HG02588 (cell line): ENCODE measurements around the gene ZNF423.

Experiments
- ATAC-seq: cut with Tn5 transposase; IDR thresholded peaks from one replicate; pipeline ENCODE4 v1.9.1; 2021; ENCODE audit warnings: mild to moderate bottlenecking, moderate library complexity; ENCODE audit not compliant: unreplicated experiment

ZNF423 gene

DNA sequence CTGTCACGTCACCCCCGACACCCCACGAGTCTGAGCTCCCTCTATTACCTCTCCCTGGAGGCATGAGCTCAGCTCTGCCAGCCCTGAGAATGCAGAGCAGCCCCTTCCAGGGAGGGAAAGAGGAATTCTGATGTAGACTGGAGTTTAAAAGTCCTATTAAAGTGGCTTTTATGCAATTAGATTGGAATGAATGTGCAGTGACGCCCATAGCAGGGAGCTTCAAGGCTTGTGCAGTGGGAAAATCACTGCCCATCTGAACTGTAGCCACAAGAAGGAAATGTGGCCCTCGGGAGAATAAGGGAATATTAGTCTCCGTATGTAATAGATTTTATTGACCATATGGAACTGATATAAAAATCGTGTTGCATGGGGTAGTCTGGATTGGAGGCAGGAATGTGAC is 66.9 kb downstream of the ZNF423 start:
- ATAC-seq, result no peak

DNA sequence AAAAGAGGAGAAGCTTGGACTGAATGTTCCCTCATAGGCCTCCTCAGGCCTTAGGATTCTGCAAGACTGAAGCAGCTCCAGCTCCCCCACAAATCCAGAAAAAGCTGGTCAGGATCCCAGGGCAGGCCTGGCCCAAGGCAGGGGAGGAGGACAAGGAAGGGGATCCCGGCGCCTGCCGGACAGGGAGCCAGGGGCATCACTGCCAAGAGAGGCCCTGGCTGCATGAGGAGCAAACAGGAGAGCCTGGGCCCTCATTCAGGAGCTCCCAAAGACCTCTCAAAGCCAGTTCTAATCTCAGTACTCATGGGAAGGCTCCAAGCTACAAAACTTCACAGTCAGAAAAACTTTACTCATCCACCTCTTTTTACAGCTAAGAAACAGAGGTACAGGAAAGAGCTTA is 67.3 kb downstream of the ZNF423 start:
- ATAC-seq, result no peak

DNA sequence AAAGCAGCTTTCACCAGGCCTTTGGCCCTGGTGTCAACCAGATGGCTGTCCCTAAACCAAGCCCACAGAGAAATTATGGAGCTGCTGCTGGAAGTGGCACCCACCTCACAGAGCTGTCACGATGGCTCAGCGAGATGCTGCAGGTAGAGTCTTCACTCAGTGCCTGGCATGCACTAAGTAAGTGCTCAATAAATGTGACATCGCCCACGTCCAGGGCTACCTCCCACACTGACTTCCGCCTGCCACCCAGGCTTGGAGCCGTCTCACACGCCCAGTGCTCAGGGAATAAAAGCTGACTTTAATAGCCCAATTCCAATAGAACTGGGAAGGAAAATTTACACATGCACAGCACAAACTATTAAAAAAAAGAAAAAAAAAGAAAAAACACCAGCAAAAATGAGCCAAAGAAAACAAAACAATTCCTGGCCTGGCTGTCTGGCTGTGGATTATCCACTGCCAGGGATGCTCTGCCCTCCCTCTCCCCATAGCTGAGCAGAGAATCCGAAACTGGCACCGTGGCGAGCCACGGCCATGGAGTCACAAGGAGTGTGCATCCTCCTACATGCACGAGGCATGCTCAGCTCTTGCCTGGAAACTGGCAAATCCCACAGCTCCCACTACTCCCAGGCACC is 68.9 kb downstream of the ZNF423 start:
- no peak for ATAC-seq

DNA sequence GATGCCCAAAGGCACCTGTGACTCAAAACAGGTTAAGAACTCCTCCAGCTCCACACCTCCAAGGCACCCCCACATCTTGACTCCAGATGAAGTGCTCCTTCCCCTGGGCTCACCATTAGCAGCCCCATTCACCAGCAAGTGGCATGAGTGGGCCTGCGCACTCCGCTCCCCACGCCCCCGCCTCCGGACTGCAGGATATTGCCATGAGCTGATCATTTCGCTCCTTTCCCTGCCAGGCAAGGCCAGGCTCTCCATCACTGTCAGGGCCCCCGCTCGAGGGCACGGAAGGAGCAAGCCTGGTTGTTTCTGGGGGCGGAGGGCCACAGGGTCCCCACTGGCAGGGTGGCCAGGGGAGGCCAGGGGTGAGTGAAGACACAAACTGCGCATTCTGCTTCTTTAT is 69.9 kb downstream of the ZNF423 start:
- no peak for ATAC-seq

DNA sequence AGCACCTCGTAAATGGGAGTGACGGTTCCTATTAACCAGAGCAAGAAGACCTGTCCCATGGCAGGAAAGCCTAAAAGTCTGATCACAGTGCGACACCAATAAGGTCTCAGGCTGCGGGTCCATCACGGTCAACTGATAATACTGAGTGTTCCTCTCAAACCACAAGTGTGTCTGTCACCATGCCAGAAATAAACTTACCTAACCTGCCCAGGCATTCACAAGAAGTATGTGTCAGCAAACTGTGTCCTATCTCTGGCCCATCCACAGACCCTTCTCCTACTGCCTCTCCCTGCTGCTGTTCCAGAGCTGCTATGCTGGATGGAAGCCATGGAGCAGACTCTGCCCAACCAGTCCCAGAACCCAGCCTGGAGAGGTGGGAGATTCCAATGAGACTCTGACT is 73.5 kb downstream of the ZNF423 start:
- ATAC-seq, result no peak

DNA sequence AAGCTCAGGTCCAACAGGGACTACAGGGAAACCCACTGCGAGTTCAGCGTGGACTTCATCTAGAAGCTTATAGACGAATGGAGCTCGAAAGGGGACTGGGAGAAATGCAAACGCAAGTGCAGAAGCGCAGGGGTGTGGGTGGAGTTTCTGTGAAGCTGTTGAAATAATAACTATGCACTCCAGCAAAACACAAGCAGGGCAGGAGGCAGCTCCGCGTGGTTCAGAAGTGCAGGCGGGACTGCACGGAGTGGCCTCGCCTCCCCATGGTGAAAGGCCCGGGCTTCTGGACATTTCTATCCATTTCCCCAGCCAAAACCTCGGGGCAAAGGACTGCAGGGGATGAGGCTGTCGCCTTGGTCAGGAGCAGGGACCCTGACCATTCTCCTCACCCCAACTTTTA is 74.5 kb downstream of the ZNF423 start:
- ATAC-seq, result no peak

DNA sequence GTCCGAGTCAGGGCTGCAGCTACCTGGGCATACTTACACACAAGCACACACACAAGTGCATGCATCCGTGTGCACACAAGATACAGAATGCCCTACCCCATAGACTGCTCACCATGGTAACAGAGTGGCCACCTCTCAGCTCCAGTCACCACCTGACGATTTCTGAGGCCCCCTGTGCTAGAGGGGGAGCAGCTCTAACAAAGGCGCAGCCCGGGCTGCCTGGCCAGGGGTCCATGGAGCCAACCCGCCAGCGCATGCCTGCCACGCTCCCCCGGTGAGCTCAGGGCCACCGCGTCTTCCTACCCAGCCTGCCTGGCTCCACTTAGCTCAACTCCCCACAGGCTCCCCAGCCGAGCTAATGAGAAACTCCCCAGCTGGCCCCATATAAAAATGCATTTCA is 75.5 kb downstream of the ZNF423 start:
- ATAC-seq, result no peak

DNA sequence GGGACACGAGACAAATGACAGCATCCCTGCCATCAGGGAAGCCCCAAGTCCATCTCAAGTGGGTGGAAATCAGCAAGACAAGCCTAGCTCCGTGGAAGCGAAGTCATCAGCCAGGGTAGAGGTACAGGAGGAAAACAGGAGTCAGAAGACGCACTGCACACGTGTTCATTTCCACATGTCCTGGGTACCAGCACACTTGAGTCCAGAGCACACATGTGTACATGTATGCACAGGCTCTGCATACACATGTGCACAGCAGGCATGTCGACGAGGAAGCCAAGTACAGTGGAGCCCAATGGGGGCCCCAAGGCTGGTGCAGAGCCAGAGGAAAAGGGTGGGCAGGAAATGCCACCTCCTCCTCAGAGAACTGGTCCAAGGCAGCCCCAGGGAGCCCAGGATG is 75.9 kb downstream of the ZNF423 start:
- no peak for ATAC-seq

DNA sequence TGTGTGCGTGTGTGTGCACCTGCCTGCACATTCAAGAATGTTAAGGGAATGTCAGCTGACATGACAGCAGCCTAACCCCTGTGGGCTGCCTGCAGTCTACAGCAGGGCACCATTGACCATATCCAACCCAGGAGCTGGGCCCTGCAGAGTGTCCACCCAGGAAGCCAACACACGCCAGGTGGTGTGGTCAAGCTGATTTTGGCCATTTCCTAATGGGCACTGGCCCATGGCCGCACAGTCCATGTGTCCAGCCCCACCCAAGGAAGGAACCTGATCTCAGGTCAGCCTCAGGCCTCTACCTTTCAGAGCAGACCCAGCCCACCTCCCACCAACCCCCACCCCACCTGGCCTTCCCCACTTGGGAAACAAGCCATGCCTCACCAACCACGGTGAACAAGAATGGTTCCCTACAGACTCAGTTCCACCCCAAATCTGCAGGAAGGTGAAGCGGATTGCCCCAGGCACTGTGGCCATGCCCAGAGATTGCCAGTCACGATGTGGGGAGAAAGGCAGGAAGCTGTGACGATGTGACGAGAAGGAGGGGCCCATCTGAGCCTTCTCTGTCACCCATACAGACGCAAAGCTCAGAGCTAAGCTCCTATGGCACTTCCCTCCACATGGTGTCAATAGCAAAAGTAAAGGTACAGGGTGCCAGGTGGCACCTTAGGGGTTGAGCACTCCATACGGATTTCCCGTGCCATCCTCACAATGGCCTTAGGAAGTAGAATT is 77.5 kb downstream of the ZNF423 start:
- ATAC-seq, result no peak

DNA sequence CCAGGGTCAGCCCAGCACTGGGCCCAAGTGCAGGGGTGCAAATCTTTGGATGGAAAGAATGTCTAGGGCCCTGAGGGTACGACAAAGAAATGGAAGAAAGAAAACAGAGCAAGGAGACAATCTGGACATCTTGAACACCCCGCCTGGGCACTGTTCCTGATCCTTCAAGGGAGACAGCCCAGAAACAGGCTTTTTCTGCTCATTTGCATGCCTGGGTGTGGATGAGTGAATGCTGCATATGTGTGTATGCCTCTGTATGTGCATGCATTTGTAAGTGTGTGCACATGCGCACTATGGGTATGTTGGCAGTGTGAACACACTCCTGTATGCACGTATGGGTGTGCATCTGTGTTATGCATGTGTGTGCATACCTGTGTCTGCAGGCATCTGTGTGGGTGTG is 79.2 kb downstream of the ZNF423 start:
- no peak for ATAC-seq

DNA sequence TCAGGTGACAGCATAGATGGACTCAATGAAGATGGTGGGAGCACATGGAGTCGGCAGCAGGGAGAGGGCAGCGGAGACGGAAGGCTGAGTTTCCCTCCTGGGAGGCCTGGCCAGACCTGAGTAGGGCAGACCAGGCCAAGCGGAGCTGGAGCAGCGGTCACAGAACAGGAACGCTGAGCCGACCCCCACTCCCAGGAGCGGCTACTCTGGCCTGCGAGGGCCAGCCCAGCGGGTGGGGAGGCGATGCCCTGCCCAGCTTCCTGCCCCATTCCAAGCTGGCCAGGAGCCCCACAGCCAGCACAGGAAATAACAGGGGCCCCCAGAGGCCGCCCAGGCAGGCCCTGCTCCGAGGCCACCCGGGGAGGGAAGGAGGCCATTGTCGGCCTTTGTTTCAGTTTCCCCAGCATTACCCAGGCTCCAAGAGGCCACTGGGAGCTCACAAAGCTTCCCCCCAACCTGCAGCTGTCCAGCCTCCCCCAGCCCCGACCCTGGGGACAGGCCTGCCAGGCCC is 79.8 kb downstream of the ZNF423 start:
- no peak for ATAC-seq

DNA sequence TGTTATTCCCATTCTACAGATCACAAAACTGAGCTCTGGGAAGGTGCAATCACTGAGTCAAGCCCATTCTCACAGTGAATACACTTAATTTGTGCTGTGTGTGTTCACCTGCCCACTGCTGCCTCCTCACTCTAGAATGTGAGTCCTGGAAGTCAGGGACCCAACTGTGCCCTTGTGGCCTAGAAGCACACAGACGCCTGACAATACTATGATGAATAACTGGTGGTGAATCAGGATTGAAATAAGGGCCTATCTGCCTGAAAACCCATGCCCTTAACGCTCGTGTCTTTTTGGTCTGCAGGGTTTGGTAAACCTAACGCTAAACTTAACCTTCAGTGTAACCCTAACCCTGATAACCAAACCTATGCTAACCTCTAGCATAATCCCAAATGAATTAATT is 80.3 kb downstream of the ZNF423 start:
- no peak for ATAC-seq

DNA sequence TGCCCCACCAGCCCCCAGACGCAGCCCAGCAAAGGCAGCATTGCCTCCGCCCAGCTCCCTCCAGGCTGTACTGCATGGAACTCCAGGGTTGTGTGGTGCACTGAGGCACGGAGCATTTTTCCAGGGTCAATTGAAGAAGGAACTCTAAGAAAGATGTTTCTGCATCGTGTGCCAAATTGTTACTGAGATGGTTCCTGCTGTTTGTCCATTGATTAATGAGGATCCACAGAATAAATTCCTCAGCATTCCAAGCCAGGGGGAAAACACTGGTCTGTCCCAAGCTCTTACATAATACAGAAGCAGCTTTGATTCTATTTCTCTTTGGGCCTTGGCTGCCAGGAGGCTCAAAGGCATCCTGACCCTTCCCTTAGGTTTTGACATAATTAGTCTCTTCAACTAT is 80.9 kb downstream of the ZNF423 start:
- ATAC-seq, result no peak

DNA sequence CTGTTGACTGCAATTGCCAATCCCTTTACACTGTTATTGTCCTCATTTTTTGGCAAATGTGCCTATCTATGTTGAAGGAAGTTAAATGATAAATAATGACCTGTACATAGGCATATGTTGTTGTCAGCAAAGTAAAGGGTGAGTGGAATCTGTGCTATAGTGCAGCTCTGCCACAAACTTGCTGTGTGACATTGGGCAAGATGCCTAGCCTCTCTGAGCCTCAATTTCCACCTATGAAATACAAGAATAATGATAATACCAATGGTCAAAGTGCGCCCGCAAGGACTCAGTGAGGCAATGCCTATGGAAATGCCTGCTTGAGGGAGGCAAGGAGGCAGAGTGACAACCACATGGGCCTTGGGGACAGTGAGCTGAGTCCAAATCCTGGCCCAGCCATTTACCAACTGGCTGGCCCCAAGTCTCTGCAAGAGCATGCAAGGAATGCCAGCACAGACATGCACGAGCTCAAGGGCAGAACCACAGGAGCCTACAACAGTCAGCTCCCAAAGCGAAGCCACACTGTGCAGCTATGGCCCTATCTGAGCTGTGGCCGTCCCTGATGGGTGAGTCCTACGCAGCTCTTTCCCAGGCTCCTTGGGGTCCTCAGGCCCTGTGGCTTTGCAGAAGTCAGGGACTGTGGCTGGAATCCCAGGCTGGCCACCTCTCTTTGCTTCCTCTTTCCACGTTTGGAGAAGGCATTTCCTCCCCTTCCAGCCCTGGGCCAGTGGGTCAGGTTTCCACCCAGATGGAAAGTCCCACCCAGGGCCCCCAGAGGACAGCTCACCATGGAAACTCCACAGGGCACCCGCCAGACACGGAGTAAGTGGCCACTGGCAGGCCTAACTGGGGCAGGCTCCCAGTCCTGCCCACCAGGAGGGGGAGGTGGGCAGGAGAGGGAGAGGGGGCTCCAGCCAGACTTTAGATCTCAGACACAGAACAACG is 82.1 kb downstream of the ZNF423 start:
- no peak for ATAC-seq

DNA sequence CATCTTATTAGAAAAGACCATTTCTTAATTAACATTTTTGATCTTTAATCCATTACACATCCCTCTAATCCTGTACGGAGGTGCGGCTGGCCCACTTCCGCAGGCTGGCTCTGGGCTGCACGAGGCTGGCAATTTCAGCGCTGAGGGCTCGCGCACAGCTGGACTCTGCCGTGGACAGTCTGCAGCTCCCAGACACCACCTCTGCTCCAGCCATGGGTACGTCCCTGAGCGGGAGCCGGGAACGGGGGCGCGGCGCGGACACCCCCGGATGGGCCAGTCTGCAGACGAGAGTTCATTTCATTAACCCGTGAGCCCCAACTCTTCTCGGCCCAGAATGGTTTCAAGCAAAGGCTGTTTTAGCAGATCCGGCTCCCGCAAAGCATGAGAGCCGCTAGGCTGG is 87.9 kb downstream of the ZNF423 start:
- no peak for ATAC-seq

DNA sequence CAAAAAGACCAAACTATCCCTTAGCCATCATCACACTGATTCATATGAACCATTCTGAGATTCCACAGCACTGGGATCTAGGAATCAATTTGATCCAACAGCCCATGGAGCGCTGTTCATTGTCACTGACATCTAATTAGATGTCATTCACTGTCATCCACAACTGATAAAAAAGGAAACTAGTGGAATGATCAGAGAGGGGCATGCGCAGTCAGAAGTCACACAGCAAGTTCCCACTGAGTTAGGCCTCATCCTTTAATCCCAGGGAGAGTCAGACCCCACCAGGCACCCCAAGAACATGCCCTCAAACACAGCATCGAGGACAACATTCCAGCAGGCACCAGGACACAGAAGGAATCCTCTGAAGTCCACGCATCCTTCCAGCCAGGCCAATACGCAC is 88.5 kb downstream of the ZNF423 start:
- no peak for ATAC-seq

DNA sequence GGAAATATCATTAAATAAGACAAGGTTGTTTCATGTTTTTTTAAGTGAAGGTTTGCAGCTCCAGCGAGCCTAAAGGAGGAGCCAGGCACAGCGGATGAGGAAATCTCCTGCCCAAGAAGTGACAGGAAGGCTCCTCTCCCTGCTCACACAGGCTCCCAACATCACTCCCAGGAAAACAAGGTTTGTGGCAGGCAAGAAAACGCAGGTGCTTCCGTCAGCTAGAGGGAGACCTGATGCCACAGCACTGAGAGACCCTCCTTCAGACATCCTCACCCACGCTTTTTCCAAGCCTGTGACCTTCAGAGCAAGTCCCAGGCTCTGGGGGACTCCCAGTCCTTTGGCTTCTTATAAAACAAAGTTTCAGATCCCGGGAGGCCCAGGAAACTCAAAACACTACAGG is 89.7 kb downstream of the ZNF423 start:
- no peak for ATAC-seq

DNA sequence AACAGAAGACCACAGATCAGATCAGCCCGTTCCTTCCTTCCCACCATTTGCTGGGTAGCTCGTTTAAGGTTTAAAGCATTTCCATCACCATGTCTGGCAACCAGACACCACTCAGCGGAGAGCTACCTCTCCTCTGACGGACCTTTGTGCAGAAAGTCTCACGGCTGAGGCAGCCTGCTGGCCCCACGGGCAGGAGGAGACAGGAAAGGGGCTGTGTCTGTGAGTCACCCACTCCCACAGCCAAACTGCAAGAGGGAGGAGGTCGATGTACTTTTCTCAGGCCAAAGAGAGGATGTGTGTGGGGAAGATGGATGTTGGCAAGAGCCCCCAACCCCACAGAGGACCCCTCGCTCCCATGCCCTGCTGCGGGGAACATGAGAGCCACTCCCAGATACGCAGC is 92.1 kb downstream of the ZNF423 start:
- ATAC-seq, result no peak

DNA sequence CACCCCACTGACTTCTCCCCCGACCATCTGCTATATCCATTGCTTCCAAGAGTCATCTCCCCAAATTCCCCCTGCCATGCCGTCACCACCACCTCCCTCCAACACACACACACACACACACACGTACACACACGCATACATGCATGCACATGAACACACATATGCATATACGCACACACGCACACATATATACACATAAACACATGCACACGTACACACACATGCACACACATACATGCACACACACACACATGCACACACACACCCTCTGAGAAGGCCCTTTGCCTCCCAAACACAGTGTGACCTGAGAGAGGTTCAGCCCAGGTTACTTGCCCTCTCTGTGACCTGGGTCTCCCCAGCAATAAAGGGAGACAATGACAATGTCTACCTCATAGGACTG is 95.1 kb downstream of the ZNF423 start:
- ATAC-seq, result no peak

DNA sequence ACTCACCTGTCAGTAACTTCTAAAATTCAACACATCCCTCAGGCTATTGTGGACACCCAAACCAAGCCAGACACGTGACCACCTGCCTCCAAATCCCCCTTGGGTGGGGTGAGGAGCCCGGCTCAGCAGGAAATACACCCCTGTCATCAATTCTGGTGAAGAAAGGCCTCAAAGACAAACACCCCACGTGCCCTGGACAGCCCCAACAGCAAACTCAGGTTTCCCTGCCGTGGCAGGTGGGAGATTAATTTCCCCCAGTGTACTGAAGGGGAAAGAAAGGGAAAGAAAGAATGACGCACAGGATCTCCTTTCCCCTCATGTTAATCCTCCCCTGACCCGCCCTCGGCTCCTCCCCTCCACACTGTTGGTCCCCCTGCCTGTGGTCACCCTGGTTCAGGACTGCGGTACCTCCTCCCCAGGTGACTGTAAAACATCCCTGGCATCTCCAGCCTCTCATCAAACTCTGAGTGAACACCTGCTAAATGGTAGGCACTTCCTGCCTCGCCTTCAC is 98.3 kb downstream of the ZNF423 start:
- ATAC-seq, result no peak

DNA sequence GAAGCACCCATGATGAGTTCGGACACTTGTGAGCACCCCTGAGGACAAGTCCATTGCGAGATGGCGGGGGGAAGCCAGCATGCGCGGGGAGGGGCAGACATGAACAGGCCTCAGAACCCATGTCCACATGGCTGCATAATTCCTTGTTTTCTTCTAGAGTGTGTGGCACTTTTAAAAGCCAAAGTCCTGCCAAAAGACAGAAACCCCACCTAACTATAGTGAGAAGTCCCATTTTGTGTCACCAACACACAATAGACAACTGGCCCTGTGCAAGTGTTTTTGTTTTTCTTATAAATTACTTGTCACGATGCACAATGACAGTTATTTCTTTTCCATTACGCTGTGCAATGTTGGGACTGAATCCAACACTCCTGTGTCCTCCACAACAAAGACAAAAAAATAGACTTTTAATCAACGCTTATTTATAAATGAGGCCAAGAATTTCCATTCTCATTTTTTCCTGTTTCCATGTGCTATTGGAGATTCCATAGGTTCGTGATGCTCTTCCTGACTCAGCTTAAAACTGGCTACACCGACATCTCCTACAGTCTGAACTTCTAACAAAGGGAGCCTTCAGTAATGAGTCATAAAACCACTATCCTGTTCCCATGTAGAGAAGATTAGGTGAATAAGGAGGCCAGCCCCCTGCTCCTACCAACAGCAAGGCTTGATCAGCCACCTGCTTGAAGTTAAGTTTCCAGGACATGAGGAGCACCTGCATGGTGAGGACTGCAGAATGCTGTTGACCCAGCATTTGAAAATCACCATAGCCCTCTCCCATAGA is 98.9 kb downstream of the ZNF423 start:
- no peak for ATAC-seq
